Measurements from ENCODE around the gene FBXL16.
"Not testable (repeated sequence)": the region's sequence is repeated elsewhere in the genome, so short reads cannot be mapped to it uniquely, and the experiment has no call there.

Gene FBXL16

GRCh38 chr16:692356-693108 lies 13.1 kb downstream of the FBXL16 start:
- Histone ChIP-seq H3K4me1 (no peaks in the 10 kb centered on the region), H3K36me3 (peaks cover 6% of the 10 kb centered on the region), H3K4me3 (ENCODE audit: low read depth, low read length) (no peak overlapping the region), H3K27me3 (no peaks in the 10 kb centered on the region), H3K9me3 (no peaks in the 10 kb centered on the region)
- TF ChIP-seq CTCF (IDR thresholded peaks at IDR 0.05; ENCODE audit: low read depth, low read length): no peak
- DNase-seq: no peak

GRCh38 chr16:691242-691641 lies 14.4 kb downstream of the FBXL16 start:
- H3K36me3 ChIP-seq: peaks cover 16% of the 10 kb centered on the region
- not testable (repeated sequence) for DNase-seq; H3K4me1 ChIP-seq; H3K27me3 ChIP-seq; H3K4me3 ChIP-seq (ENCODE audit: low read depth, low read length); H3K9me3 ChIP-seq

GRCh38 chr16:689175-689897 lies 16.3 kb downstream of the FBXL16 start:
- TF ChIP-seq CTCF (IDR thresholded peaks at IDR 0.05; ENCODE audit: low read depth, low read length): no peak
- DNase-seq: no peak
- Histone ChIP-seq H3K4me3 (ENCODE audit: low read depth, low read length) (peak overlapping the region; percentile 97), H3K4me1 (0 out of 2 replicates have a peak, but pooled peaks cover 5% of the 10 kb centered on the region), H3K27me3 (no peaks in the 10 kb centered on the region), H3K36me3 (peaks cover 23% of the 10 kb centered on the region), H3K9me3 (no peaks in the 10 kb centered on the region)

- Histone ChIP-seq H3K9me3 (no peaks in the 10 kb centered on the region), H3K27me3 (no peaks in the 10 kb centered on the region), H3K4me3 (ENCODE audit: low read depth, low read length) (no peak overlapping the region), H3K4me1 (0 out of 2 replicates have a peak, but pooled peaks cover 5% of the 10 kb centered on the region), H3K36me3 (peaks cover 35% of the 10 kb centered on the region)
- TF ChIP-seq CTCF (IDR thresholded peaks at IDR 0.05; ENCODE audit: low read depth, low read length): no peak
- no peak for DNase-seq
Observed at GRCh38 chr16:687499-687898, 18.1 kb downstream of the FBXL16 start.

GRCh38 chr16:686459-687260 lies 18.9 kb downstream of the FBXL16 start:
- Histone ChIP-seq H3K36me3 (peaks cover 43% of the 10 kb centered on the region), H3K9me3 (no peaks in the 10 kb centered on the region), H3K4me1 (peaks cover 7% of the 10 kb centered on the region; the same call in 1 of the 2 replicates), H3K4me3 (ENCODE audit: low read depth, low read length) (no peak overlapping the region), H3K27me3 (no peaks in the 10 kb centered on the region)
- DNase-seq: no peak
- TF ChIP-seq CTCF (IDR thresholded peaks at IDR 0.05; ENCODE audit: low read depth, low read length): no peak

- TF ChIP-seq CTCF (IDR thresholded peaks at IDR 0.05; ENCODE audit: low read depth, low read length): peak; percentile 67
- H3K36me3 ChIP-seq: peaks cover 50% of the 10 kb centered on the region
- no peaks in the 10 kb centered on the region for H3K27me3 ChIP-seq
- peaks cover 12% of the 10 kb centered on the region; the same call in 1 of the 2 replicates for H3K4me1 ChIP-seq
- DNase-seq: peak; percentile 82
- H3K4me3 ChIP-seq (ENCODE audit: low read depth, low read length): no peak overlapping the region
- no peaks in the 10 kb centered on the region for H3K9me3 ChIP-seq
Observed at GRCh38 chr16:685967-686366, 19.6 kb downstream of the FBXL16 start.

Measured in BE2C (cell line).